Liver (tissue), 9 donors: ENCODE data around the gene ZNF326. TPM values are rescaled to one million over a fixed set of nuclear protein-coding genes. Genes with fewer than 3 reads are reported as not detected.

Experiments
- DNase-seq: peaks from one replicate; pipeline ENCODE4 v3.0.0-alpha.2; 2017; ENCODE audit warnings: low spot score
- H3K27ac ChIP-seq, 2 donors: one replicate each; pipeline ENCODE4 v1.7.0; 2013; ENCODE audit warnings: inconsistent platforms in 2 of 2, low read length in 2 of 2, control low read depth in 1 of 2, low read depth in 1 of 2, mild to moderate bottlenecking in 1 of 2
- H3K27me3 ChIP-seq, 4 donors: one replicate each; pipeline versions ENCODE4 v1.6.1 to v1.7.0; 2013; ENCODE audit warnings: low read length in 3 of 4, inconsistent platforms in 1 of 4, mild to moderate bottlenecking in 1 of 4, moderate library complexity in 1 of 4; ENCODE audit not compliant: control insufficient read depth in 4 of 4, insufficient read depth in 4 of 4
- H3K36me3 ChIP-seq, 4 donors: one replicate each; pipeline versions ENCODE4 v1.6.1 to v1.7.0; 2013; ENCODE audit warnings: low read length in 3 of 4, mild to moderate bottlenecking in 3 of 4, low read depth in 1 of 4, moderate library complexity in 1 of 4; ENCODE audit not compliant: control insufficient read depth in 4 of 4, insufficient read depth in 3 of 4
- H3K4me1 ChIP-seq, 4 donors: one replicate each; pipeline versions ENCODE4 v1.6.1 to v1.7.0; 2013; ENCODE audit warnings: low read length in 3 of 4, mild to moderate bottlenecking in 3 of 4, moderate library complexity in 1 of 4; ENCODE audit not compliant: control insufficient read depth in 4 of 4, insufficient read depth in 4 of 4
- H3K4me3 ChIP-seq, 3 donors: one replicate each; pipeline versions ENCODE4 v1.6.1 to v1.7.0; 2013; ENCODE audit warnings: low read length in 3 of 3, control low read depth in 1 of 3, low read depth in 1 of 3, mild to moderate bottlenecking in 1 of 3
- H3K9ac ChIP-seq, 2 donors: one replicate each; pipeline ENCODE4 v1.7.0; 2013; ENCODE audit warnings: low read length in 2 of 2, mild to moderate bottlenecking in 2 of 2, moderate library complexity in 2 of 2, control low read depth in 1 of 2, low read depth in 1 of 2
- H3K9me3 ChIP-seq, 4 donors: one replicate each; pipeline versions ENCODE4 v1.6.1 to v1.7.0; 2013; ENCODE audit warnings: low read length in 3 of 4; ENCODE audit not compliant: control insufficient read depth in 4 of 4
- ATF3 ChIP-seq: IDR thresholded peaks from 2 replicates; pipeline ENCODE4 v1.6.1; 2016; ENCODE audit warnings: antibody characterized with exemption
- CTCF ChIP-seq: fragments of 150-350 bp; IDR thresholded peaks from 2 replicates; pipeline ENCODE4 v1.5.1; 2017; ENCODE audit warnings: improper control_type of control experiment, low read depth, low read length; ENCODE audit not compliant: missing input control
- EGR1 ChIP-seq, 2 donors: IDR thresholded peaks; 2 replicates each; pipeline ENCODE4 v1.6.1; 2016 to 2018; ENCODE audit warnings: antibody characterized with exemption in 2 of 2, low read depth in 2 of 2
- FOXA1 ChIP-seq: IDR thresholded peaks from 2 replicates; pipeline ENCODE4 v1.6.1; 2016; ENCODE audit warnings: antibody characterized with exemption
- FOXA2 ChIP-seq: IDR thresholded peaks from 2 replicates; pipeline ENCODE4 v1.6.1; 2016; ENCODE audit warnings: antibody characterized with exemption
- GABPA ChIP-seq, 2 donors: IDR thresholded peaks in 1 of 2; conservative IDR thresholded peaks in 1 of 2; 2 replicates each; pipeline ENCODE4 v1.6.1; 2016; ENCODE audit warnings: antibody characterized with exemption in 2 of 2, mild to moderate bottlenecking in 1 of 2, moderate library complexity in 1 of 2
- HNF4A ChIP-seq, 2 donors: conservative IDR thresholded peaks; 2 replicates each; pipeline ENCODE4 v1.6.1; 2016; ENCODE audit warnings: antibody characterized with exemption in 2 of 2, mild to moderate bottlenecking in 2 of 2
- HNF4G ChIP-seq: IDR thresholded peaks from 2 replicates; pipeline ENCODE4 v1.6.1; 2016; ENCODE audit warnings: antibody characterized with exemption
- JUND ChIP-seq, 2 donors: IDR thresholded peaks; 2 replicates each; pipeline ENCODE4 v1.6.1; 2016; ENCODE audit warnings: antibody characterized with exemption in 2 of 2
- MAX ChIP-seq: IDR thresholded peaks from 2 replicates; pipeline ENCODE4 v1.6.1; 2016; ENCODE audit warnings: antibody characterized with exemption
- NR2F2 ChIP-seq: IDR thresholded peaks from 2 replicates; pipeline ENCODE4 v1.6.1; 2016; ENCODE audit warnings: antibody characterized with exemption
- RAD21 ChIP-seq, 2 donors: IDR thresholded peaks; 2 replicates each; pipeline ENCODE4 v1.6.1; 2016; ENCODE audit warnings: antibody characterized with exemption in 2 of 2, mild to moderate bottlenecking in 2 of 2
- REST ChIP-seq: IDR thresholded peaks from 2 replicates; pipeline ENCODE4 v1.6.1; 2016; ENCODE audit warnings: antibody characterized with exemption, mild to moderate bottlenecking
- RXRA ChIP-seq, 2 donors: IDR thresholded peaks; 2 replicates each; pipeline ENCODE4 v1.6.1; 2017 to 2018; ENCODE audit warnings: antibody characterized with exemption in 2 of 2, mild to moderate bottlenecking in 1 of 2
- SP1 ChIP-seq: IDR thresholded peaks from 2 replicates; pipeline ENCODE4 v1.6.1; 2018; ENCODE audit warnings: antibody characterized with exemption, mild to moderate bottlenecking
- TAF1 ChIP-seq: conservative IDR thresholded peaks from 2 replicates; pipeline ENCODE4 v1.6.1; 2016; ENCODE audit warnings: antibody characterized with exemption, mild to moderate bottlenecking
- YY1 ChIP-seq: IDR thresholded peaks from 2 replicates; pipeline ENCODE4 v1.6.1; 2016; ENCODE audit warnings: antibody characterized with exemption, mild to moderate bottlenecking
- ZBTB33 ChIP-seq: IDR thresholded peaks from 2 replicates; pipeline ENCODE4 v1.6.1; 2016; ENCODE audit warnings: antibody characterized with exemption
- WGBS: extraction: QIAGEN DNeasy Blood & Tissue Kit; methylation state at CpG from one replicate; pipeline ENCODE4 v1.1.7; 2013; 5-methylcytosine and 5-hydroxymethylcytosine counted together
- polyA plus RNA-seq, 2 donors: library from polyadenylated mRNA; stranded (reverse) in 1 of 2; unstranded in 1 of 2; fragments of 200-250 nt in 1 of 2; fragments of >200 nt in 1 of 2; fragmentation: Nextera tagmentation in 1 of 2; extraction: Ambion mirVana in 1 of 2; gene quantifications; one replicate each; pipeline versions ENCODE4 v1.2.1 to v1.2.3, GENCODE V29; 2013 to 2015
- total RNA-seq, 2 donors: library from RNA; depleted of rRNA; stranded (reverse); fragments of >200 nt; gene quantifications; one replicate each; pipeline ENCODE4 v1.2.3, GENCODE V29; 2014
- donor health status: healthy.
- donor health status: healthy.
- donor health status: healthy.
- donor health status: healthy.
- donor health status: healthy.

The ZNF326 gene
- total and polyA plus RNA-seq, 4 donors: 6.5 to 14.6 (median 10.9) TPM

GRCh38 chr1:89978755-89979154 is 16.2 kb upstream of the ZNF326 start:
- H3K4me1 ChIP-seq: peaks cover 0 to 8% (median 1%) of the 10 kb centered on the region in 4 donors
- TF ChIP-seq YY1: no peak
- no peak for TF ChIP-seq ZBTB33
- TF ChIP-seq FOXA1: no peak
- TF ChIP-seq HNF4G: no peak
- no peak for TF ChIP-seq HNF4A (conservative IDR thresholded peaks at IDR 0.05)
- TF ChIP-seq MAX: no peak
- TF ChIP-seq RXRA (IDR thresholded peaks at IDR 0.05): no peak
- no peak for TF ChIP-seq EGR1 (IDR thresholded peaks at IDR 0.05; ENCODE audit: low read depth in 2 of 2)
- TF ChIP-seq REST: no peak
- no peak for TF ChIP-seq ATF3
- no peak for TF ChIP-seq FOXA2
- no peak for TF ChIP-seq SP1
- TF ChIP-seq NR2F2: no peak
- no peak for TF ChIP-seq JUND (IDR thresholded peaks at IDR 0.05)
- no peak for TF ChIP-seq TAF1
- TF ChIP-seq RAD21 (IDR thresholded peaks at IDR 0.05): no peak
- DNase-seq: no peak
- H3K4me3 ChIP-seq: no peak overlapping the region
- H3K9ac ChIP-seq: no peak overlapping the region
- 98% methylated on average over 1 of the region's 1 CpG for WGBS
- H3K27ac ChIP-seq: no peak overlapping the region
- H3K36me3 ChIP-seq: no peaks in the 10 kb centered on the region
- no peaks in the 10 kb centered on the region for H3K27me3 ChIP-seq
- no peaks in the 10 kb centered on the region for H3K9me3 ChIP-seq

- no peak for DNase-seq
- Histone ChIP-seq H3K9ac (no peak overlapping the region), H3K4me1 (peaks cover 0 to 8% (median 1%) of the 10 kb centered on the region in 4 donors), H3K9me3 (no peaks in the 10 kb centered on the region), H3K4me3 (no peak overlapping the region), H3K27me3 (no peaks in the 10 kb centered on the region), H3K36me3 (no peaks in the 10 kb centered on the region), H3K27ac (no peak overlapping the region)
- 91% methylated on average over 4 of the region's 4 CpGs for WGBS
- TF ChIP-seq GABPA (IDR thresholded peaks at IDR 0.05 in 1 of 2, conservative IDR thresholded peaks at IDR 0.05 in 1 of 2): no peak
- no peak for TF ChIP-seq FOXA1
- no peak for TF ChIP-seq HNF4A (conservative IDR thresholded peaks at IDR 0.05)
- no peak for TF ChIP-seq RXRA (IDR thresholded peaks at IDR 0.05)
- TF ChIP-seq CTCF: no peak
- TF ChIP-seq SP1: no peak
- TF ChIP-seq FOXA2: no peak
- no peak for TF ChIP-seq HNF4G
- TF ChIP-seq REST: no peak
- no peak for TF ChIP-seq YY1
- TF ChIP-seq EGR1 (IDR thresholded peaks at IDR 0.05; ENCODE audit: low read depth in 2 of 2): no peak
- TF ChIP-seq RAD21 (IDR thresholded peaks at IDR 0.05): no peak
- TF ChIP-seq NR2F2: no peak
- TF ChIP-seq JUND (IDR thresholded peaks at IDR 0.05): no peak
Observed at GRCh38 chr1:89980605-89981004, 14.3 kb upstream of the ZNF326 start.
